ENCODE measurements around the gene PANX2. TPM values are rescaled to one million over a fixed set of nuclear protein-coding genes. Genes with fewer than 3 reads are reported as not detected.

Gene PANX2
- polyA plus RNA-seq, 4 donors = 0.99 to 2.4 (median 1.6) TPM

- DNase-seq (ENCODE audit: low read depth in 4 of 4, low spot score in 2 of 4) = no peak
Observed at GRCh38 chr22:50208939-50209892, 38.7 kb downstream of the PANX2 start.

GRCh38 chr22:50209893-50210292 is 39.4 kb downstream of the PANX2 start:
- DNase-seq (ENCODE audit: low read depth in 4 of 4, low spot score in 2 of 4) = no peak

- no peak for DNase-seq (ENCODE audit: low read depth in 4 of 4, low spot score in 2 of 4)
Observed at GRCh38 chr22:50210378-50211139, 40.0 kb downstream of the PANX2 start.

- no peak for DNase-seq (ENCODE audit: low read depth in 4 of 4, low spot score in 2 of 4)
Observed at GRCh38 chr22:50211147-50211546, 40.6 kb downstream of the PANX2 start.

- DNase-seq (ENCODE audit: low read depth in 4 of 4, low spot score in 2 of 4) = no peak
Observed at GRCh38 chr22:50213263-50213662, 42.7 kb downstream of the PANX2 start.

GRCh38 chr22:50215297-50216054 is 44.9 kb downstream of the PANX2 start:
- DNase-seq (ENCODE audit: low read depth in 4 of 4, low spot score in 2 of 4) = no peak

GRCh38 chr22:50216055-50216683 is 45.6 kb downstream of the PANX2 start:
- DNase-seq (ENCODE audit: low read depth in 4 of 4, low spot score in 2 of 4) = no peak

GRCh38 chr22:50216684-50217520 is 46.4 kb downstream of the PANX2 start:
- DNase-seq (ENCODE audit: low read depth in 4 of 4, low spot score in 2 of 4) = no peak

GRCh38 chr22:50217543-50218152 is 47.1 kb downstream of the PANX2 start:
- no peak for DNase-seq (ENCODE audit: low read depth in 4 of 4, low spot score in 2 of 4)

- no peak for DNase-seq (ENCODE audit: low read depth in 4 of 4, low spot score in 2 of 4)
Observed at GRCh38 chr22:50218153-50218995, 47.8 kb downstream of the PANX2 start.

- DNase-seq (ENCODE audit: low read depth in 4 of 4, low spot score in 2 of 4) = no peak
Observed at GRCh38 chr22:50218996-50219727, 48.6 kb downstream of the PANX2 start.

GRCh38 chr22:50219800-50220602 is 49.5 kb downstream of the PANX2 start:
- no peak for DNase-seq (ENCODE audit: low read depth in 4 of 4, low spot score in 2 of 4)

GRCh38 chr22:50220603-50221409 is 50.3 kb downstream of the PANX2 start:
- no peak for DNase-seq (ENCODE audit: low read depth in 4 of 4, low spot score in 2 of 4)

- no peak for DNase-seq (ENCODE audit: low read depth in 4 of 4, low spot score in 2 of 4)
Observed at GRCh38 chr22:50221410-50222300, 51.1 kb downstream of the PANX2 start.

- no peak for DNase-seq (ENCODE audit: low read depth in 4 of 4, low spot score in 2 of 4)
Observed at GRCh38 chr22:50222508-50222907, 52.0 kb downstream of the PANX2 start.
